CD4-positive, alpha-beta T cell treated with Interleukin-6 at 100 ng/mL for 8 hours (primary cell): Measurements from ENCODE around the gene AXDND1.
"Not testable (repeated sequence)": the region's sequence is repeated elsewhere in the genome, so short reads cannot be mapped to it uniquely, and the experiment has no call there.

Experiments used
- DNase-seq: peaks from one replicate; pipeline ENCODE4 v3.0.0-alpha.2; 2020; ENCODE audit warnings: mixed read lengths, low spot score

AXDND1 gene

GRCh38 chr1:179365342-179366092, at the start of gene AXDND1:
TSS of gene AXDND1 (plus strand) at chr1:179365971. CDS start at chr1:179366510, 539 bp downstream.
- peak; percentile 89 for DNase-seq

- DNase-seq = no peak
These were observed 47.3 kb upstream of the AXDND1 start for GRCh38 chr1:179318491-179318890.

GRCh38 chr1:179321533-179322216, 44.1 kb upstream of the AXDND1 start:
- DNase-seq = no peak

GRCh38 chr1:179322557-179322956, 43.2 kb upstream of the AXDND1 start:
- no peak for DNase-seq

GRCh38 chr1:179323436-179323835, 42.3 kb upstream of the AXDND1 start:
- DNase-seq = no peak

- no peak for DNase-seq
These were observed 39.9 kb upstream of the AXDND1 start for GRCh38 chr1:179325836-179326235.

GRCh38 chr1:179326746-179327145, 39.0 kb upstream of the AXDND1 start:
- no peak for DNase-seq

GRCh38 chr1:179327196-179327595, 38.6 kb upstream of the AXDND1 start:
- no peak for DNase-seq

GRCh38 chr1:179327679-179328078, 38.1 kb upstream of the AXDND1 start:
- DNase-seq = no peak

GRCh38 chr1:179329862-179330261, 35.9 kb upstream of the AXDND1 start:
- no peak for DNase-seq

- DNase-seq = no peak
These were observed 31.3 kb upstream of the AXDND1 start for GRCh38 chr1:179334440-179334839.

GRCh38 chr1:179337288-179337687, 28.5 kb upstream of the AXDND1 start:
- no peak for DNase-seq

- DNase-seq = no peak
These were observed 27.7 kb upstream of the AXDND1 start for GRCh38 chr1:179337942-179338560.

GRCh38 chr1:179340918-179341317, 24.9 kb upstream of the AXDND1 start:
- no peak for DNase-seq

GRCh38 chr1:179341943-179342547, 23.7 kb upstream of the AXDND1 start:
- no peak for DNase-seq

GRCh38 chr1:179342740-179343404, 22.9 kb upstream of the AXDND1 start:
- no peak for DNase-seq

- DNase-seq = no peak
These were observed 14.5 kb upstream of the AXDND1 start for GRCh38 chr1:179351281-179351680.

GRCh38 chr1:179352236-179352635, 13.5 kb upstream of the AXDND1 start:
- DNase-seq = no peak

- DNase-seq = no peak
These were observed 12.2 kb upstream of the AXDND1 start for GRCh38 chr1:179353546-179353945.

GRCh38 chr1:179361631-179362030, 4.1 kb upstream of the AXDND1 start:
- not testable (repeated sequence) for DNase-seq

- DNase-seq = no peak
These were observed 476 bp downstream of the AXDND1 start for GRCh38 chr1:179366093-179366800.
